ENCODE results near the gene GRK5. TPM values are rescaled to one million over a fixed set of nuclear protein-coding genes. Genes with fewer than 3 reads are reported as not detected.

The GRK5 gene
- total RNA-seq, 1 donor from 2014 or later: 43.2 TPM

GRCh38 chr10:119406601-119407253 is 199.4 kb downstream of the GRK5 start:
- H3K4me1 Mint-ChIP-seq (ENCODE audit: unreplicated experiment): peaks cover 33% of the 10 kb centered on the region

GRCh38 chr10:119407254-119407777 is 199.9 kb downstream of the GRK5 start:
- Mint-ChIP-seq H3K27ac (ENCODE audit: unreplicated experiment) (no peak overlapping the region), H3K4me1 (ENCODE audit: unreplicated experiment) (peaks cover 33% of the 10 kb centered on the region), H3K27me3 (ENCODE audit: unreplicated experiment) (no peaks in the 10 kb centered on the region), H3K36me3 (ENCODE audit: unreplicated experiment) (peaks cover 14% of the 10 kb centered on the region), H3K9me3 (ENCODE audit: unreplicated experiment) (no peaks in the 10 kb centered on the region), H3K4me3 (ENCODE audit: unreplicated experiment) (no peak overlapping the region)
- DNase-seq (ENCODE audit: extremely low spot score, unreplicated experiment): no peak
- TF ChIP-seq CTCF (IDR thresholded peaks at IDR 0.05): no peak

More at GRCh38 chr10:119406601-119407253, 199.4 kb downstream of the GRK5 start:
- H3K4me3 Mint-ChIP-seq (ENCODE audit: unreplicated experiment): no peak overlapping the region
- H3K36me3 Mint-ChIP-seq (ENCODE audit: unreplicated experiment): peaks cover 15% of the 10 kb centered on the region
- H3K27me3 Mint-ChIP-seq (ENCODE audit: unreplicated experiment): no peaks in the 10 kb centered on the region
- H3K9me3 Mint-ChIP-seq (ENCODE audit: unreplicated experiment): no peaks in the 10 kb centered on the region
- no peak for DNase-seq (ENCODE audit: extremely low spot score, unreplicated experiment)
- no peak overlapping the region for H3K27ac Mint-ChIP-seq (ENCODE audit: unreplicated experiment)
- no peak for TF ChIP-seq CTCF (IDR thresholded peaks at IDR 0.05)

GRCh38 chr10:119408072-119408471 is 200.7 kb downstream of the GRK5 start:
- peaks cover 14% of the 10 kb centered on the region for H3K36me3 Mint-ChIP-seq (ENCODE audit: unreplicated experiment)
- no peaks in the 10 kb centered on the region for H3K9me3 Mint-ChIP-seq (ENCODE audit: unreplicated experiment)
- H3K27me3 Mint-ChIP-seq (ENCODE audit: unreplicated experiment): no peaks in the 10 kb centered on the region
- H3K4me1 Mint-ChIP-seq (ENCODE audit: unreplicated experiment): peaks cover 38% of the 10 kb centered on the region
- TF ChIP-seq CTCF (IDR thresholded peaks at IDR 0.05): no peak
- no peak for DNase-seq (ENCODE audit: extremely low spot score, unreplicated experiment)
- H3K27ac Mint-ChIP-seq (ENCODE audit: unreplicated experiment): no peak overlapping the region
- H3K4me3 Mint-ChIP-seq (ENCODE audit: unreplicated experiment): no peak overlapping the region

- Mint-ChIP-seq H3K27ac (ENCODE audit: unreplicated experiment) (no peak overlapping the region), H3K4me1 (ENCODE audit: unreplicated experiment) (peaks cover 47% of the 10 kb centered on the region), H3K36me3 (ENCODE audit: unreplicated experiment) (peaks cover 14% of the 10 kb centered on the region), H3K4me3 (ENCODE audit: unreplicated experiment) (no peak overlapping the region), H3K9me3 (ENCODE audit: unreplicated experiment) (no peaks in the 10 kb centered on the region), H3K27me3 (ENCODE audit: unreplicated experiment) (no peaks in the 10 kb centered on the region)
- no peak for DNase-seq (ENCODE audit: extremely low spot score, unreplicated experiment)
- no peak for TF ChIP-seq CTCF (IDR thresholded peaks at IDR 0.05)
Measured at GRCh38 chr10:119408969-119409371, 201.6 kb downstream of the GRK5 start.

GRCh38 chr10:119409385-119409784 is 202.0 kb downstream of the GRK5 start:
- no peak for TF ChIP-seq CTCF (IDR thresholded peaks at IDR 0.05)
- no peaks in the 10 kb centered on the region for H3K9me3 Mint-ChIP-seq (ENCODE audit: unreplicated experiment)
- peaks cover 14% of the 10 kb centered on the region for H3K36me3 Mint-ChIP-seq (ENCODE audit: unreplicated experiment)
- no peak overlapping the region for H3K4me3 Mint-ChIP-seq (ENCODE audit: unreplicated experiment)
- H3K27me3 Mint-ChIP-seq (ENCODE audit: unreplicated experiment): no peaks in the 10 kb centered on the region
- no peak overlapping the region for H3K27ac Mint-ChIP-seq (ENCODE audit: unreplicated experiment)
- no peak for DNase-seq (ENCODE audit: extremely low spot score, unreplicated experiment)
- H3K4me1 Mint-ChIP-seq (ENCODE audit: unreplicated experiment): peaks cover 51% of the 10 kb centered on the region
